Neural crest cell (in vitro differentiated cells): ENCODE data around the gene PPA1. TPM values are rescaled to one million over a fixed set of nuclear protein-coding genes. Genes with fewer than 3 reads are reported as not detected.

ENCODE experiments used
- DNase-seq: peaks from one replicate; pipeline ENCODE4 v3.0.0; 2021; ENCODE audit warnings: low read depth, mixed read lengths, low spot score
- H3K27ac Mint-ChIP-seq: one replicate; pipeline ENCODE4 v1.8.0; 2021; ENCODE audit warnings: mild to moderate bottlenecking, mixed read lengths; ENCODE audit not compliant: unreplicated experiment
- H3K27me3 Mint-ChIP-seq: 2 replicates; pipeline ENCODE4 v1.8.0; 2021; ENCODE audit warnings: low read depth, mild to moderate bottlenecking, mixed read lengths
- H3K36me3 Mint-ChIP-seq: 2 replicates; pipeline ENCODE4 v1.8.0; 2021; ENCODE audit warnings: low read depth, mild to moderate bottlenecking, mixed read lengths
- H3K4me1 Mint-ChIP-seq: 2 replicates; pipeline ENCODE4 v1.8.0; 2021; ENCODE audit warnings: mixed read lengths
- H3K4me3 Mint-ChIP-seq: one replicate; pipeline ENCODE4 v1.8.0; 2021; ENCODE audit warnings: mild to moderate bottlenecking, mixed read lengths
- H3K9me3 Mint-ChIP-seq: 2 replicates; pipeline ENCODE4 v1.8.0; 2021; ENCODE audit warnings: mixed read lengths
- CTCF ChIP-seq: fragments of 200-600 bp; sonication (generic); conservative IDR thresholded peaks from 2 replicates; pipeline ENCODE4 v1.5.0; 2021; ENCODE audit warnings: antibody characterized with exemption, mild to moderate bottlenecking
- total RNA-seq: library from RNA; stranded (reverse); gene quantifications from 2 replicates; pipeline ENCODE4 v1.2.1, GENCODE V29; 2021

The PPA1 gene
- total RNA-seq, 1 donor from 2014 or later, result 179 TPM

DNA sequence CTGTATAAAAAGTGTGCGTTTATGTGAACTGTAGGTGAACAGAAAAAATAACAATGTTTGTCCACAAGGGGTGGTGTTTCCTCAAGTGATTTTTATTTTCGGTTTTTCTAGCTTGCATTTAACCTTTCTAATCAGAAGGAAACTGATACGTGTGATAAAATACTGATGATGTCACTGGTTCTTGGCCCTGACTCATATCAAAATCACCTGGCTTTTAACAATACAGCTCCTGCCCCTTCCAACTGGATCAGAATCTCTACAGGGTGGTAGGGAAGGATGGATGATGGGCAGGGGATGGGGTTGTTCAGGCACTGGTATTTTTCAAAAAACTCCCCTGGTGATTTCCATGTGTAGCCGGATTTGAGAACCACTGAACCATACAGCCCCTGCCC is 39.7 kb upstream of the PPA1 start:
- Mint-ChIP-seq H3K36me3 (no peaks in the 10 kb centered on the region), H3K27me3 (no peaks in the 10 kb centered on the region), H3K9me3 (peaks cover 6% of the 10 kb centered on the region), H3K4me1 (no peaks in the 10 kb centered on the region), H3K4me3 (no peak overlapping the region), H3K27ac (no peak overlapping the region)
- TF ChIP-seq CTCF, result peak; percentile 61
- no peak for DNase-seq

DNA sequence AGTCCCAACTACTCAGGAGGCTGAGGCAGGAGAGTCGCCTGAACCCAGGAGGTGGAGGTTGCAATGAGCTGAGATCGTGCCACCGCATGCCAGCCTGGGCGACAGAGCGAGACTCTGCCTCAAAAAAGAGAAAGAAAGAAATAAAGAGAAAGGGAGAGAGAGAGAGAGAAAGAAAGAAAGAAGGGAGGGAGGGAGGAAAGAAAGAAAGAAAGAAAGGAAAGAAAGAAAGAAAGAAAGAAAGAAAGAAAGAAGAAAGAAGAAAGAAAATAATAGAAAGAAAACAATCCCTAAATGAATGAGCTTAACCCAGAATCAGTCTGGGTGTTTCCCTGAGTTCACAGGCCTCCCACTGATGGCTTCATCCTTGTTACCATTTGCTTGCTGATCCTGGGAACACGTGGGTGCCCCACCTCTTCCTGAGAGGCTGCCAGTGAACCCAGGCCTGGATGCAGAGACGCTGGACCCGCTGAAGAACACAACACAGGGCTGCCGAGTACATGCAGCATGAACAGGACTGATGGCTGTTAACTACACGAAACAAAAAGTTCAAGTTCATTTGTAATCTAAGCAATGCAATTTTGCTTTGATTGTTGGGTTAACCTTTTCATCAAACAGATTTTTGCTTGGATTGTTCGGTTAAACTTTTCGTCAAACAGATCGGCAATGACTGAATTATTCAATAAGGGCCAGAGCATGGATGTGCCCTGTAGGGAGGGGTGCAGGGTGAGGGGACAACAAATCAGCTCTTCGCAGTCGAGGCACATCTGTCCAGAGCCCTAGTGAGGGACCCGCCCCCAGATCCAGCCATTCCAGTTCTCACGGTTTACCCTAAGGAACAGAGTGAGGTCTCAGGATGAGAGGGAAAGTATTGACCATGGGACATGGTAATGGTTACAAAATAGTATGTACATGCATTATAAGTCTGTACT is 39.0 kb upstream of the PPA1 start:
- Mint-ChIP-seq H3K27me3 (no peaks in the 10 kb centered on the region), H3K27ac (no peak overlapping the region), H3K9me3 (peaks cover 6% of the 10 kb centered on the region), H3K4me1 (no peaks in the 10 kb centered on the region), H3K36me3 (no peaks in the 10 kb centered on the region), H3K4me3 (no peak overlapping the region)
- no peak for DNase-seq
- TF ChIP-seq CTCF, result no peak

- Mint-ChIP-seq H3K36me3 (no peaks in the 10 kb centered on the region), H3K4me3 (no peak overlapping the region), H3K27me3 (peaks cover 3% of the 10 kb centered on the region), H3K9me3 (peaks cover 5% of the 10 kb centered on the region), H3K27ac (no peak overlapping the region), H3K4me1 (no peaks in the 10 kb centered on the region)
- no peak for DNase-seq
- TF ChIP-seq CTCF, result no peak
Observed at GRCh38 chr10:70270952-70271351, 37.7 kb upstream of the PPA1 start.

- no peak for TF ChIP-seq CTCF
- Mint-ChIP-seq H3K4me1 (no peaks in the 10 kb centered on the region), H3K27ac (no peak overlapping the region), H3K4me3 (no peak overlapping the region), H3K9me3 (no peaks in the 10 kb centered on the region), H3K27me3 (peaks cover 10% of the 10 kb centered on the region), H3K36me3 (no peaks in the 10 kb centered on the region)
- no peak for DNase-seq
Observed at GRCh38 chr10:70269741-70270140, 36.5 kb upstream of the PPA1 start.

DNA sequence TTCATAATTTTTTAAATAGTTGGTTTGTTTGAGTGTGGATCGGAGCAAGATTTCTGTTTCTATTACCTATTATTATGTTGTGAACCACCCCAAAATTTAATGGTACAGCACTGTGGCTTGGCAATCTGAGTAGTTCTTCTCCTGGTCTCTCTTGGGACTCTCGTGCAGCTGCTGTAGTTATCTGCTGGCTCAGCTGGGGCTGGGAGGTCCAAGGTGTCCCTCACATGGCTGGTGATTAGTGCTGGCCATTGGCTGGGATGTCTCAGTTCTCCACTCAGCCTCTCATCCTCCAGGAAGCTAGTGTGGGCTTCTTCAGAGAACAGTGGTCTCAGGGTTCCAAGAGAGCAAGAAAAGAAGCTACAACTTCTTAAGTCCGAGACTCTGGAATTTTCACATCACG is 35.1 kb upstream of the PPA1 start:
- Mint-ChIP-seq H3K36me3 (no peaks in the 10 kb centered on the region), H3K27ac (no peak overlapping the region), H3K9me3 (no peaks in the 10 kb centered on the region), H3K27me3 (peaks cover 14% of the 10 kb centered on the region), H3K4me1 (no peaks in the 10 kb centered on the region), H3K4me3 (no peak overlapping the region)
- no peak for TF ChIP-seq CTCF
- DNase-seq, result no peak
